HG03575 (cell line): ENCODE results near the gene ZFHX2.
"Not testable (repeated sequence)": the region's sequence is repeated elsewhere in the genome, so short reads cannot be mapped to it uniquely, and the experiment has no call there.

Source experiments
- ATAC-seq: cut with Tn5 transposase; IDR thresholded peaks from one replicate; pipeline ENCODE4 v1.9.1; 2021; ENCODE audit not compliant: unreplicated experiment, insufficient number of reproducible peaks, low FRiP score; ENCODE audit errors: extremely low read depth

The ZFHX2 gene

GRCh38 chr14:23546450-23547035 is 5.0 kb downstream of the ZFHX2 start:
- no peak for ATAC-seq

GRCh38 chr14:23545740-23546365 is 5.7 kb downstream of the ZFHX2 start:
- no peak for ATAC-seq

- no peak for ATAC-seq
These were observed 6.8 kb downstream of the ZFHX2 start for GRCh38 chr14:23544511-23545447.

GRCh38 chr14:23543403-23543802 is 8.2 kb downstream of the ZFHX2 start:
- no peak for ATAC-seq

GRCh38 chr14:23542261-23542660 is 9.3 kb downstream of the ZFHX2 start:
- ATAC-seq = no peak

GRCh38 chr14:23540141-23540469 is 11.5 kb downstream of the ZFHX2 start:
- no peak for ATAC-seq

- ATAC-seq = no peak
These were observed 12.1 kb downstream of the ZFHX2 start for GRCh38 chr14:23539248-23540140.

- no peak for ATAC-seq
These were observed 12.8 kb downstream of the ZFHX2 start for GRCh38 chr14:23538785-23539184.

- no peak for ATAC-seq
These were observed 13.4 kb downstream of the ZFHX2 start for GRCh38 chr14:23538050-23538718.

- ATAC-seq = no peak
These were observed 14.1 kb downstream of the ZFHX2 start for GRCh38 chr14:23537351-23538049.

- ATAC-seq = not testable (repeated sequence)
These were observed 14.7 kb downstream of the ZFHX2 start for GRCh38 chr14:23536906-23537305.

GRCh38 chr14:23536494-23536893 is 15.1 kb downstream of the ZFHX2 start:
- ATAC-seq = no peak

- no peak for ATAC-seq
These were observed 15.6 kb downstream of the ZFHX2 start for GRCh38 chr14:23535943-23536342.

GRCh38 chr14:23533652-23534435 is 17.7 kb downstream of the ZFHX2 start:
- no peak for ATAC-seq

GRCh38 chr14:23532658-23533057 is 18.9 kb downstream of the ZFHX2 start:
- no peak for ATAC-seq

GRCh38 chr14:23531391-23531790 is 20.2 kb downstream of the ZFHX2 start:
- ATAC-seq = no peak

GRCh38 chr14:23530375-23531055 is 21.1 kb downstream of the ZFHX2 start:
- no peak for ATAC-seq
